Tibial nerve (tissue), 4 donors: ENCODE data around the gene TP53AIP1. TPM values are rescaled to one million over a fixed set of nuclear protein-coding genes. Genes with fewer than 3 reads are reported as not detected.

Source experiments
- DNase-seq, 2 donors: peaks; one replicate each; pipeline ENCODE4 v3.0.0-alpha.2; 2019; ENCODE audit warnings: low spot score in 2 of 2
- H3K27ac ChIP-seq, 4 donors: fragments of 200-600 bp; sonication (generic) in 3 of 4; one replicate each; pipeline ENCODE4 v1.5.1; 2017 to 2019; ENCODE audit warnings: mild to moderate bottlenecking in 1 of 4
- H3K27me3 ChIP-seq, 2 donors: fragments of 200-600 bp; sonication (generic) in 1 of 2; one replicate each; pipeline versions ENCODE4 v1.5.1 to v1.6.0; 2017 to 2019
- H3K36me3 ChIP-seq, 3 donors: fragments of 200-600 bp; sonication (generic); one replicate each; pipeline ENCODE4 v1.5.1; 2018 to 2019
- H3K4me1 ChIP-seq, 4 donors: fragments of 200-600 bp; sonication (generic) in 3 of 4; one replicate each; pipeline ENCODE4 v1.5.1; 2017 to 2019
- H3K4me3 ChIP-seq, 4 donors: fragments of 200-600 bp; sonication (generic) in 3 of 4; one replicate each; pipeline ENCODE4 v1.5.1; 2017 to 2019; ENCODE audit warnings: mild to moderate bottlenecking in 1 of 4, moderate library complexity in 1 of 4
- H3K9me3 ChIP-seq, 4 donors: fragments of 200-600 bp; sonication (generic) in 3 of 4; one replicate each; pipeline ENCODE4 v1.5.1; 2017 to 2019
- CTCF ChIP-seq, 5 experiments: fragments of 200-600 bp in 3 of 5; fragments of 450-650 bp in 2 of 5; sonication (generic) in 3 of 5; IDR thresholded peaks; one replicate each; pipeline ENCODE4 v1.5.1; 2016 to 2019; ENCODE audit warnings: antibody characterized with exemption in 5 of 5, mild to moderate bottlenecking in 3 of 5, moderate library complexity in 2 of 5
- EP300 ChIP-seq, 2 donors: sonication (generic); formaldehyde crosslinking; IDR thresholded peaks; one replicate each; pipeline ENCODE4 v1.6.1; 2017; ENCODE audit warnings: antibody characterized with exemption in 2 of 2, mild to moderate bottlenecking in 1 of 2
- POLR2A ChIP-seq, 2 donors: fragments of 450-650 bp; IDR thresholded peaks; one replicate each; pipeline ENCODE4 v1.6.1; 2017; ENCODE audit warnings: antibody characterized with exemption in 2 of 2, mild to moderate bottlenecking in 2 of 2, moderate library complexity in 2 of 2
- WGBS, 2 donors: methylation state at CpG; one replicate each; pipeline ENCODE4 v1.1.5; 2018; 5-methylcytosine and 5-hydroxymethylcytosine counted together
- total RNA-seq, 4 donors: library from RNA; depleted of rRNA; stranded (reverse); fragments of >200 nt; gene quantifications; one replicate each; pipeline ENCODE4 v1.1.0, GENCODE V29; 2016

The TP53AIP1 gene
- total RNA-seq, 4 donors from 2014 or later, result not detected

GRCh38 chr11:128907585-128907984 is 35.1 kb downstream of the TP53AIP1 start:
- Histone ChIP-seq H3K36me3 (no peaks in the 10 kb centered on the region), H3K4me1 (peaks cover 0 to 32% (median 13%) of the 10 kb centered on the region in 4 donors), H3K4me3 (no peak overlapping the region), H3K27me3 (peaks cover 0 to 37% of the 10 kb centered on the region in 2 donors), H3K9me3 (no peaks in the 10 kb centered on the region), H3K27ac (peak overlapping the region in 1 of 4 donors; percentile 18)
- no peak for DNase-seq
- no peak for TF ChIP-seq EP300 (IDR thresholded peaks at IDR 0.05)
- no peak for TF ChIP-seq POLR2A (IDR thresholded peaks at IDR 0.05)
- TF ChIP-seq CTCF (IDR thresholded peaks at IDR 0.05), result no peak
- whole genome bisulfite sequencing, 2 donors, result 89% methylated on average over 4 of the region's 4 CpGs

GRCh38 chr11:128906185-128907050 is 36.3 kb downstream of the TP53AIP1 start:
- peak overlapping the region in 2 of 4 donors; percentile 50 to 80 for H3K27ac ChIP-seq
- no peaks in the 10 kb centered on the region for H3K9me3 ChIP-seq
- peaks cover 0 to 32% (median 13%) of the 10 kb centered on the region in 4 donors for H3K4me1 ChIP-seq
- no peaks in the 10 kb centered on the region for H3K36me3 ChIP-seq
- H3K4me3 ChIP-seq, result peak overlapping the region in 2 of 4 donors; percentile 59 to 61
- H3K27me3 ChIP-seq, result peaks cover 0 to 37% of the 10 kb centered on the region in 2 donors
- TF ChIP-seq EP300 (IDR thresholded peaks at IDR 0.05) (peak in 1 of 2 donors; percentile 62), POLR2A (IDR thresholded peaks at IDR 0.05) (no peak), CTCF (IDR thresholded peaks at IDR 0.05) (no peak)
- DNase-seq, result peak in 1 of 2 donors; percentile 54
- 74 to 75% methylated on average over 8 of the region's 8 CpGs for WGBS, 2 donors

GRCh38 chr11:128905345-128906184 is 37.1 kb downstream of the TP53AIP1 start:
- Histone ChIP-seq H3K36me3 (no peaks in the 10 kb centered on the region), H3K4me3 (peak overlapping the region; percentile 32 to 61 (median 52)), H3K9me3 (no peaks in the 10 kb centered on the region), H3K4me1 (peaks cover 0 to 32% (median 13%) of the 10 kb centered on the region in 4 donors), H3K27me3 (peaks cover 0 to 37% of the 10 kb centered on the region in 2 donors), H3K27ac (peak overlapping the region in 3 of 4 donors; percentile 50 to 80 (median 58))
- peak in 1 of 5 experiments; percentile 41 for TF ChIP-seq CTCF (IDR thresholded peaks at IDR 0.05)
- no peak for TF ChIP-seq EP300 (IDR thresholded peaks at IDR 0.05)
- WGBS, 2 donors, result 3% methylated on average over 28 to 39 of the region's 45 CpGs
- no peak for DNase-seq

- Histone ChIP-seq H3K9me3 (no peaks in the 10 kb centered on the region), H3K27me3 (peaks cover 0 to 37% of the 10 kb centered on the region in 2 donors), H3K27ac (peak overlapping the region in 3 of 4 donors; percentile 50 to 80 (median 58)), H3K36me3 (no peaks in the 10 kb centered on the region), H3K4me1 (peaks cover 0 to 32% (median 13%) of the 10 kb centered on the region in 4 donors), H3K4me3 (peak overlapping the region; percentile 32 to 61 (median 52))
- no peak for DNase-seq
- no peak for TF ChIP-seq POLR2A (IDR thresholded peaks at IDR 0.05)
- TF ChIP-seq CTCF (IDR thresholded peaks at IDR 0.05), result no peak
- no peak for TF ChIP-seq EP300 (IDR thresholded peaks at IDR 0.05)
- WGBS, 2 donors, result 6 to 7% methylated on average over 19 to 21 of the region's 25 CpGs
Measured at GRCh38 chr11:128904656-128905344, 37.9 kb downstream of the TP53AIP1 start.
